ENCODE results near the gene GRID2. TPM values are rescaled to one million over a fixed set of nuclear protein-coding genes. Genes with fewer than 3 reads are reported as not detected.

The GRID2 gene
- total RNA-seq, 1 experiment from 2014 or later = not detected

DNA sequence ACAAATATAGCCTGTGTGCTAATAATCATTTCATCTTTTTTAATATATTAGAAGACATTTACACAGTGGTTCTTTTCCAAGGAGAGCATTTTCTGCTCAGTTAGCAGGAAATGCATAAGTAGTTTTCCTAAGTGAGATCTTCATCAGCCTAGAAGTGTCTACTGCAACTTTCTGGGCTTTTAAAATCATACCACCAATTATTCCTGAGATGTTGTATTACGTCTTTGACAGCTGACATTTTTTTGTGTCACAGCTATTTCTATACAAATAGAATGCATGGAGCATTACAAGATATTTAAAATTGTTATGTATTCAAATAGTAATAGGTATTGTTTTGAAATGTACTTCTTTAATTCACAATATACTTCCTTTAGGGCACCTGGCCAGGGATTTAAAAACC is 158.0 kb downstream of the GRID2 start:
- POLR2A ChIA-PET = no interaction called here
- Mint-ChIP-seq H3K4me3 (ENCODE audit: unreplicated experiment) (no peak overlapping the region), H3K27me3 (ENCODE audit: insufficient read depth, unreplicated experiment) (no peaks in the 10 kb centered on the region), H3K9me3 (ENCODE audit: unreplicated experiment) (no peaks in the 10 kb centered on the region), H3K27ac (ENCODE audit: unreplicated experiment) (no peak overlapping the region), H3K36me3 (ENCODE audit: insufficient read depth, unreplicated experiment) (no peaks in the 10 kb centered on the region), H3K4me1 (ENCODE audit: low read depth, unreplicated experiment) (no peaks in the 10 kb centered on the region)
- Histone ChIP-seq H3K4me1 (no peaks in the 10 kb centered on the region), H3K27me3 (replicated peaks; ENCODE audit: control insufficient read depth, insufficient read depth, low read length) (no peaks in the 10 kb centered on the region), H3K9me3 (no peaks in the 10 kb centered on the region), H3K4me3 (ENCODE audit: low read depth, low read length) (no peak overlapping the region), H3K36me3 (ENCODE audit: control insufficient read depth, insufficient read depth, low read length) (no peaks in the 10 kb centered on the region)
- intact Hi-C loops (cut with micrococcal nuclease; ENCODE audit: unreplicated experiment) = no loop called here
- DNase-seq = no peak
- CTCF ChIA-PET = no interaction called here
- BruUV-seq (replicated peaks) = no TSS peak
- TF ChIP-seq, protein P1, sequence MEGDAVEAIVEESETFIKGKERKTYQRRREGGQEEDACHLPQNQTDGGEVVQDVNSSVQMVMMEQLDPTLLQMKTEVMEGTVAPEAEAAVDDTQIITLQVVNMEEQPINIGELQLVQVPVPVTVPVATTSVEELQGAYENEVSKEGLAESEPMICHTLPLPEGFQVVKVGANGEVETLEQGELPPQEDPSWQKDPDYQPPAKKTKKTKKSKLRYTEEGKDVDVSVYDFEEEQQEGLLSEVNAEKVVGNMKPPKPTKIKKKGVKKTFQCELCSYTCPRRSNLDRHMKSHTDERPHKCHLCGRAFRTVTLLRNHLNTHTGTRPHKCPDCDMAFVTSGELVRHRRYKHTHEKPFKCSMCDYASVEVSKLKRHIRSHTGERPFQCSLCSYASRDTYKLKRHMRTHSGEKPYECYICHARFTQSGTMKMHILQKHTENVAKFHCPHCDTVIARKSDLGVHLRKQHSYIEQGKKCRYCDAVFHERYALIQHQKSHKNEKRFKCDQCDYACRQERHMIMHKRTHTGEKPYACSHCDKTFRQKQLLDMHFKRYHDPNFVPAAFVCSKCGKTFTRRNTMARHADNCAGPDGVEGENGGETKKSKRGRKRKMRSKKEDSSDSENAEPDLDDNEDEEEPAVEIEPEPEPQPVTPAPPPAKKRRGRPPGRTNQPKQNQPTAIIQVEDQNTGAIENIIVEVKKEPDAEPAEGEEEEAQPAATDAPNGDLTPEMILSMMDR (IDR thresholded peaks at IDR 0.05; ENCODE audit: insufficient read depth in 1 of 2, low read depth in 1 of 2, low read length in 1 of 2, severe bottlenecking in 1 of 2, unreplicated experiment in 1 of 2) = no peak

DNA sequence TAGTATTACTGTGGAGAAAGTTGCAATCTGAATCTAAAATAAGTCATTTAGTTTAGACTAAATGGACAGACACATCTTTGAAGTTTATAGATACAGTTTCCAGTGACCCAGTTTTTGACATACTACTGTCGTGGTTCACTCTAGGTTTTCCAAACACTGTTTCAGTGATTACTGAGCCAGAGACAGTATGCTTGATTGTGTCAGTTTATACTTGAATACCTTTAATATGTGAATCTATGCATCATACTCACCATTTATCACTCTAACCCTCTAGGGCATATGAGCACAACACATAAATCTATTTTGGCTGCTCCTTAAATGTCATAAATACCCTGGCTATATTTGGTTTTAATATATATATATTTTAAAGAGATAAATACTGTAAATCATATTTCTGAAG is 173.5 kb downstream of the GRID2 start:
- no peak overlapping the region for H3K27ac Mint-ChIP-seq (ENCODE audit: unreplicated experiment)
- no peaks in the 10 kb centered on the region for H3K36me3 ChIP-seq (ENCODE audit: control insufficient read depth, insufficient read depth, low read length)
- ChIA-PET POLR2A (no interaction called here), CTCF (no interaction called here)
- H3K4me1 ChIP-seq = no peaks in the 10 kb centered on the region
- no peak overlapping the region for H3K4me3 ChIP-seq (ENCODE audit: low read depth, low read length)
- H3K4me1 Mint-ChIP-seq (ENCODE audit: low read depth, unreplicated experiment) = no peaks in the 10 kb centered on the region
- H3K36me3 Mint-ChIP-seq (ENCODE audit: insufficient read depth, unreplicated experiment) = no peaks in the 10 kb centered on the region
- TF ChIP-seq, protein P1 (IDR thresholded peaks at IDR 0.05; ENCODE audit: insufficient read depth in 1 of 2, low read depth in 1 of 2, low read length in 1 of 2, severe bottlenecking in 1 of 2, unreplicated experiment in 1 of 2) = no peak
- no peaks in the 10 kb centered on the region for H3K27me3 Mint-ChIP-seq (ENCODE audit: insufficient read depth, unreplicated experiment)
- no peaks in the 10 kb centered on the region for H3K9me3 Mint-ChIP-seq (ENCODE audit: unreplicated experiment)
- no peaks in the 10 kb centered on the region for H3K9me3 ChIP-seq
- intact Hi-C loops (cut with micrococcal nuclease; ENCODE audit: unreplicated experiment) = no loop called here
- BruUV-seq (replicated peaks) = no TSS peak
- H3K4me3 Mint-ChIP-seq (ENCODE audit: unreplicated experiment) = no peak overlapping the region
- no peak for DNase-seq
- H3K27me3 ChIP-seq (replicated peaks; ENCODE audit: control insufficient read depth, insufficient read depth, low read length) = no peaks in the 10 kb centered on the region

DNA sequence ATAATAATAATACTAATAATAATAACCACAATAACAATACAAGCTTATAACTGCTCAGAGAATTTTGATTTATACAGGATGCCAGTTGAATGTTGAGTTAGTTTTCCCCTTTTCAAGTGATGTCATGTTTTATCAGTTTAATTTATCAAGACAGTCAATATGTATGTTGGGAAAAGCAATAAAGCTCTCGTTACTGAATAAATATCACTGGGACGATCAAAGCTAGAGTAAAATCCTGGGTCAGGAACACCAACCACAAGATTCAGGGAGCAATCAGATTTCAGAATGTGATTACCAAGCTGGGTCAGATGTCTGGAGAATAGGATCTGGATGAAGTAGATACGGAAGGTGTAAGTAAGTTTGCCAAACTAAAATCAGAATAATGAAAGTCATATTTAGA is 179.6 kb downstream of the GRID2 start:
- Mint-ChIP-seq H3K4me3 (ENCODE audit: unreplicated experiment) (no peak overlapping the region), H3K9me3 (ENCODE audit: unreplicated experiment) (no peaks in the 10 kb centered on the region), H3K27ac (ENCODE audit: unreplicated experiment) (no peak overlapping the region), H3K4me1 (ENCODE audit: low read depth, unreplicated experiment) (no peaks in the 10 kb centered on the region), H3K36me3 (ENCODE audit: insufficient read depth, unreplicated experiment) (no peaks in the 10 kb centered on the region), H3K27me3 (ENCODE audit: insufficient read depth, unreplicated experiment) (no peaks in the 10 kb centered on the region)
- no peaks in the 10 kb centered on the region for H3K36me3 ChIP-seq (ENCODE audit: control insufficient read depth, insufficient read depth, low read length)
- H3K9me3 ChIP-seq = no peaks in the 10 kb centered on the region
- TF ChIP-seq, protein P1 (IDR thresholded peaks at IDR 0.05; ENCODE audit: insufficient read depth in 1 of 2, low read depth in 1 of 2, low read length in 1 of 2, severe bottlenecking in 1 of 2, unreplicated experiment in 1 of 2) = no peak
- no peak overlapping the region for H3K4me3 ChIP-seq (ENCODE audit: low read depth, low read length)
- DNase-seq = no peak
- intact Hi-C loops (cut with micrococcal nuclease; ENCODE audit: unreplicated experiment) = no loop called here
- ChIA-PET POLR2A (no interaction called here), CTCF (no interaction called here)
- H3K27me3 ChIP-seq (replicated peaks; ENCODE audit: control insufficient read depth, insufficient read depth, low read length) = no peaks in the 10 kb centered on the region
- BruUV-seq (replicated peaks) = no TSS peak
- no peaks in the 10 kb centered on the region for H3K4me1 ChIP-seq
